Colon (tissue), 2 donors: ENCODE results near the gene PPM1A.

Experiments
- FAIRE-seq: peaks from 2 replicates; lab custom pipeline; 2012; peaks lifted over from hg19 to GRCh38; lab: Jason Lieb, UNC
- donor health status: control.
- donor health status: control.

Gene PPM1A

GRCh38 chr14:60227291-60227690 is 21.7 kb upstream of the PPM1A start:
- no peak for FAIRE-seq

GRCh38 chr14:60229614-60230013 is 19.4 kb upstream of the PPM1A start:
- FAIRE-seq, result no peak

- FAIRE-seq, result no peak
Measured at GRCh38 chr14:60232185-60232584, 16.8 kb upstream of the PPM1A start.

- FAIRE-seq, result no peak
Measured at GRCh38 chr14:60233251-60233650, 15.8 kb upstream of the PPM1A start.

DNA sequence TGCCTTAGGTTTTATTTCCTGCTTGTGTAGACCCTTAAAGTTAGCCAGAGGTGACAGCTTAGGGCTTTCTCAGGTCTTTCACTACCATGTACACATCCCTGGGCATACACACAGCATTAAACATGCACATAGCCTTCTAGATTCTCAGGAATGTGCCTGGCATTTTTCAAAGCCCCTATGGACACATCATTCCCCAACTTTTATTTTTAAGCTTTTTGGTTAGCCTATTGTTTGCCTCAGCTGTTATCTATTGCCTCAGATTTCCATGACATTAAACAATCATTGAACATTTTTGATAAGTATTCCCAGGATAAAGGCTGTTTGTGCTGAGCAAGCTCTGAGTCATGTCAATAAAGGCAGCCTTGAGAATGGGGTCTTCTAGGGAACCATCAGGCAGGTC is 15.1 kb upstream of the PPM1A start:
- no peak for FAIRE-seq

DNA sequence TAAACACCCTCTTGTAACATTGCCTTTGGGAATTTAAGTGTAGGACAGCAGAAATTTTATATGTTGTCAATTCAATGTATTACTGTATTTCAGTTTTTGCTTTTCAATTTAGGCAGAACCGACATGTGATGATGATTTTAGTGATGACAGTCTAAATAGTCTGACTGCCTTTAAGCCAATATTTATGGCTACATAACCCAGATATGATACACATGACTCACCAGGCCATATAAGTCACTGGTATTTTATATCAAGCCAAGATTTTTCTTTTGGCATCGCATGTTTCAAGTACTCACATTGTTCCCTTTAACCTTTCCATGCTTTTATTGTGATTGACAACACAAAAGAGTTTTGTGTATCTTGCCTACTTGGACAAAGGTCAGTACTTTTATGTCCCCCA is 13.6 kb upstream of the PPM1A start:
- FAIRE-seq, result no peak

DNA sequence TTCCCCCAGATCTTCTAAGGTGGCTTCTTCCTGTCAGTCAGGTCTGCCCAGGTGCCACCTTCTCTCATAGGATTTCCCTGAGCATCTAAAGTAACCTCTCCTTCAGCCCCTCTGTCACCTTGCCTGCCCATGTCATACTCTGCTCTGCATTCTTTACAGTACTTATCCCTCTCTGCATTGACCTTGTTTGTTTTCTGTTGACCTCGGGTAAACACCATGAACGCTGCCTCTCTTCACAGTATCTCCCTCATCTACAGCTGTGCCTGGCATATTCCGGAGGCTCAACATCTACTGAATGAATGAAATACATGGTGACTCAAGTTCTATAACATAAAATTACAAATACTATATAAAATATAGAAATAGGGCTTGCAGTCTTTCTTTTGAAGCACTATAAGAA is 10.1 kb upstream of the PPM1A start:
- no peak for FAIRE-seq

DNA sequence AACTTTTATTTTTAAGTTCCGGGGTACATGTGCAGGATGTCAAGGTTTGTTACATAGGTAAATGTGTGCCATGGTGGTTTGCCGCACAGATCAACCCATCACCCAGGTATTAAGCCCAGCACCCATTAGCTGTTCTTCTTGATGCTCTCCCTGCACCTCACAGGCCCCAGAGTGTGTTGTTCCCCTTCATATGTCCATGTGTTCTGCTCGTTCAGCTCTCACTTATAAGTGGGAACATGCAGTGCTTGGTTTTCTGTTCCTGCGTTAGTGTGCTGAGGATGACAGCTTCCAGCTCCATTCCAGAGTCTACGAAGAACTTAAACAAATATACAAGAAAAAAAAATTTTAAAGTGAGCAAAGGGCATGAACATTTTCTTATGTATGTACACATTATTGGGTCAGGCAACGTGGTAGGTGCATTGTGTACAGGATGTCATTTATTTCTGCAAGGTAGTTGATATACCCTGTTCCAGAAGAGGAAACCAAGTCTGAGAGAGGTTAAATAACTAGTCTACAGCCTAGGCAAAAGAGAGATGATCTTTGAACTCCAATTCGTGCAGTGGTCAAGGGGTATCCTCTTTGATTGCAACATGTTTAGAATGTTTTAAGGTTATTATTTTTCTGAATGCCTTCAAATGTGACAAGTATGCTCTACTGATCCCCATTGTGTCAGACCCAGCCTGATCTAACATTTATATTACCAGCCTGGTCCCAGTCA is 8.7 kb upstream of the PPM1A start:
- no peak for FAIRE-seq

DNA sequence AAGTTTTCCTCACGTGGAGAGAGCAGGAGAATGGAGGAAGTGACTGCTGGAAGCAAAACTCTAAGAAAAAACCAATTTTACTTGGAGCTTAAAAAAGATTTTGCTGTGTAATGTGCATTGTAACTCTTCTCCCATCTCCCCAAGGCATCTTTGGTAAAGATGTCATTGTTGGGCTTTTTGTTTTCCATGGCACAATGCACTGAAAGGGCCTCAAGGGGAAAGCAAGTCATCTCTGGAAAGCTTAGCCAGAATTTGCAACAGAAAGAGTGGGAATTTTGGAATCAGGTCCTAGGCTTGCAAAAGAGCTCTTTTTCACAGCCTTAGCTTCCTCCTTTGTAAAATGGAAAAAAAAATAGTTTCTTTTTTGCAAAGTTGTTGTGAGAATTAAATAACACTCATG is 7.9 kb upstream of the PPM1A start:
- FAIRE-seq, result no peak

DNA sequence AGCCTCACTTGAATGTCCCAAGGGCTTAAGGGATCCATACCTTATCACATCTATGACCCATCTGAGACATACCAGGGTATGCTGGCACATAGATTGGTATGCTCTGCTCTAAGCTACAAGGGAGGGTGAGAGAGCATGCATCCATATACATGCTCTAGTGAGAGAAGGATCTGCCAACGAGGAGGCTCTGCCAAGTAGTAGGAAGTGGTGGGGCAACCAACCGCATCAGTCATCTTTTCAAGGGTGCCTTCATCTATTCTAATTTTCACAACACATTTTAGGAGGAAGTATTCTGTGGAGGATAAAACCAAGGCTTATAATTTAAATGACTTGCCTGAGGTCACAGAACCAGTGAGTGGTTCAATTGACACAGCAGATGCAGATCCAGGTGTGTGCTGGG is 6.6 kb upstream of the PPM1A start:
- FAIRE-seq, result no peak

DNA sequence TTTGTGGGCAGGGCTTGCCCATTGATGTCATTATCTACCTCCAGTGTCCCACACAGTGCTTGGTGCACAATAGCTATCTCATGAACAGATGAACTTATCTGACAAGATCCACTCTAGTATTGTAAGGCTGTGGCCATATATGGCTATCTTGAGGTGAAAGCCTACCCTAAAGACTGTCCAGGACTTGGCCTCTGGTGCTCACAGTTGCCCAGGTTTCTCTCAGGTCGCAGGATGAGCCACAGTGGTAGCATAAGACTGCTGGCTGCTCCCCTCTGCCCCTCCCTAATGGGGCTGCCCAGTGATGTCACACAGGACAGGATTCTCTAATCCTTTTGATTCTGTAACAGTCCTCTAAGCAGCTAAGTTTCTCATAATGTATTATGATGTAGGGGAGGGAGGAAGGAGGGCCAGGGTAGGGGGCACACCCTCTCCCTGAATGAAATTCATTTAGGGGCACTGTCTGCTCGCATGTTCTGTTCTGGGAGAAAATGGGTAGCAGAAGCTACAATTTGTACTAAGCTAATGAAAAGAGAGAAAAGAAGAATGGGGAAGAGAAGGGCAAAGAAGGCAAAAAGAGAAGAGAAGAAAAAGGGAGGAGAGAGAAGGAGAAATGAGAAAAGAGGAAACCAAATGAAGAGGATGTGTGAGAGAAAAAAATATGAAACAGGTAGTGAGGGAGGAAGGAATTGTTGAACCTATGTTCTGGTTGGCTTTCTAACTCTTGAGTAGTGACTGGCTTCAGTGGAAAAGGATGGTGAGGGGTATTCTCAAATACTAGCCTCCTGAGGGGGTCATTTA is 3.4 kb upstream of the PPM1A start:
- no peak for FAIRE-seq

DNA sequence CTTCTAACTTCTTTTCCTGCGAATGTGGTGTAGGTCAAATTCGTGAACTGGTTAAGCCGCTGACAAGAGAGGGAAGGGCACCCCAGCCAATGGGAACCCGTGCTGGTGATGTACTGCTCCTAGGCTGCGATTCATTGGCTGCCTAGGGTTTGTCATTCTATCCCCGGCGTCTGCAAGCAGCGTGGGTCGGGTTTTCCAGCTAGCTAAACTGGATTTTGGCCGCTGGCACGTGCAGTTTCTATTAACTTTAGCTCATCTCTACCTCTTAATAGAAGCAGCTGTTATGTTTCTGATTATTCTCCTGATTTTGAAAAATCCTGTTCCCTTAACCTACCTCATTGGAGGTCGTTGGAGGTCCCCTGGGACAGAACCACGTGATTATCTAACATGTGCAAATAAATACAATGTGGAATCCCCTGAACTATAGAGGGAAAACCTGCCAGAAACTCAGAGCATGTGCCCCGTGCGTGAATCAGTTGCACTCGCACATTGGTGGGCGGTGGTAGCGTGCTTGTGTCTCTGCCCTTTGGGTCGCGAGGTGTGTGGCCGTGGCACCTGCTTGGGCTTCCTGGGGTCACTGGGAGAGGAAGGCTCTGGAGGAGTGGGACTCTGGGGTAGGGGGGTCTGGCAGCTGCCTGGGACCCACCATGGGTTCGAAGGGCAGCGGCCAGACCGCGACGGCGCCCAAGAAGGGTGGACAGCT is 876 bp upstream of the PPM1A start:
- no peak for FAIRE-seq

DNA sequence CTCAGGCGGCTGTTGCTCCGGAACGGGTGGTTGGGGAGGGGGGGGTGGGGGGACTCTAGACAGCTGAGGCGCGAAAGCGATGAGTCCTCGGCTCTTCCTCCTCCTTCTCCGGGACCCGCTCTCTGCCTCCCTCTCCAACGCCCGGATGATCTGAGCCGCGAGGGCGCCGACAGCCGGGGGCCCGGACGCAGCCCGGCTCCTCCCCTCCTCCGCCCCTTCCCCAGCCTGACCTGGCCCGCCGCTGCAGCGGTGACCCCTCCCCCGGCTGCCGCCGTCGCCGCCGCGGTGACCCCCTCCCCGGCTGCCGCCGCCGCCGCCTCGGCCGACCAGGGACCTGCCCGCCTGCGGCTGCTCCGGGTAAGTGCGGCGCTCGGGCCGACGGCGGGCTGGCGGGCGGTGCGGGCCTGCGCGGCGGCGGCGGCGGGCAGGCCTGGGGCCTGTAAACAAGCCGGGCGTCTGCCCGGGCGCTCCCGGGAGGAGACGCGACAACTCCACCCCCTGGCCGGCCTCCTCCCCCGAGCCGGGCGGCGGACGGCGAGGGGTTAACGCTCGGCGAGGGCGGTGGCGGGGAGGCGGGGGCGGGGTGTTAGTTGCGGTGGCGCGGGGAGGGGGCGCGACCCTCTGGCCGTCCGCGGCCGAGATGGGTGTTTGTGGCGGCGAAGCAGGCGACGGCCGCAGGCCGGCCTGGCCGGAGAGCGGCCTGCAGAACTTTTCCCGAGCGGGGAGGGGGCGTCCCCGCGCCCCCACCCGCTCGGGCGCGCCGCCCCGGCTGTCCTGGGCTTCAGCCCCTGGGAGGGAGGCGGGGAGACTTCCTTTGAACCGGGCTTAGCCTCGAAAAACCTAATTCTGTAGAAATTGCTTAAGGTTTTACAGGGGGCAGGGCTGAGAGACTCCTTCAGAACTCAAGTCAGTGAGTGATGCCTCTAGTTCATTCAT is 568 bp downstream of the PPM1A start:
- no peak for FAIRE-seq

GRCh38 chr14:60250257-60251035 is 1.4 kb downstream of the PPM1A start:
- no peak for FAIRE-seq

- no peak for FAIRE-seq
Measured at GRCh38 chr14:60251877-60252276, 2.9 kb downstream of the PPM1A start.

DNA sequence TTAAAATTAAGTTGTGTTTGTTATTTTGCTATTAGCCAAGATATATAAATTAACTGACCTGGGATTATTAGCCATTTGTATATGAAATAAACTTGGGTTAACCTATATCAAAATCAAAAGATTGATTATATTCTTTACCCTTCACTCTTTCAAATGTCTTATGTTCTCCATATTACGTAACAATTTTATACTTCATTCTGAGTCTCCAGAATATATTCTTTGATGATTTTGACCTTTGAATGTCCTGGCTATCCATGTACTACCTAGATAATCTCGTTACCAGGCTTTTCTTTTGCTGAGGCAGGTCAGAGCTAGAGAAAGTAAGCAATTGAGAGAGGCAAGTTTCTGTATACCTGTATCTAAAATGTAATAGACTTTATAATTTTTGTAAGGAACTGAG is 3.6 kb downstream of the PPM1A start:
- FAIRE-seq, result peak; percentile 5

DNA sequence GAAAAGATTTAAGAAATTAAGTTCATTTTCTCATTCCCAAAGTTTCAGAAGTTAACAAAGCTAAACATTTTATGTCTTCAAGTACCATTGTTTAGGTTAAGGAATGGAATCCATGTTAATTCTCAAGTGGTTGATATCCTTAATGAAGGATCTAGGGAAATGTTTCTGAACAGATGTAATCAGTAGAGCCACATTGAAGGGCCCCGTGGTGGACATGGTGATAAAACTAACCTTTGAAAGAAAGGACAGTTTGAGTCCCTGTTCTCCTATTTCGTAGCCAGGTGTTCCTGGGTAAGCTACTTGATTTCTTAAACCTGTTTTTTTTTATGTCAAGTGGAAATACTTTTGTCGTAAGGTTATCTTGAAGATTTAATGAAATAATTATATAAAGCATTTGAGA is 4.6 kb downstream of the PPM1A start:
- no peak for FAIRE-seq

DNA sequence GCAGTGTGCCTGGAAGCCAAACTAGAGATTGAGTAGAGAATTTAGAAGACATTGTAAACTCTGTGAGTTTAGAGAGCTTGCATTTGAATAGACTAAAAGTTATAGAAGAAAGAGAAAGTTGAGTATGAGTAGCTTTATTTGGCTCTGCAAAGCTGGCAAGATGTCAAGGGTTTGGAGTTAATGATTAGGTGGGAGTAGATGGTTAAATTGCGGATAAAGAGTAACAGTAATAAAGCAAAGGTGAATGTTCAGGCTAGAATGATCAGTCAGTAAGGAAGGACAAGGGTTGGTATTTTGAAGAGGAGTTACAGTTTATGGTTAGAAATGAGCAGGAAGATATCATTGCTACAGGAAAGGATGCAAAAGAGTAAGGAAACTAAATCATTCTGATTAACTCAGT is 5.2 kb downstream of the PPM1A start:
- no peak for FAIRE-seq

DNA sequence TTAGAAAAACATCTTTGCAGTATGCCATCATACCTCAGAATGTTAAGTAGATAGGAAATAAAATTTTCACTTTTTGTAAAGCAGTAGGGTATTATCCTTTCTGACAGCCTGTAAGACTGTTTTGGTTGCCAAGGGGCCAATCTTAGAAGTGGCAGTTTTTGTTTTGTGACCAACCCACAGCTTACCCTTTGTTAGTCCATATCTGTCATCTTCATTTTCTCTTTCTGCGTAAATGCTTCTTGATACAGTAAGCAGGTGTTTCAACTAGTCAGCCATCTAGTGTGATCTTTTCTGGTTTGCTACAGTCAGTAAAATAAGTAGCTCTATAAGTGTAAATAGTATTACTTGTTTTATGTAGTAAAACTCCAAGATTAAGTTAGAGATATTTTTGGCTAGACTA is 8.8 kb downstream of the PPM1A start:
- no peak for FAIRE-seq

- FAIRE-seq, result no peak
Measured at GRCh38 chr14:60265163-60265562, 16.1 kb downstream of the PPM1A start.
